Vagina (tissue), 2 donors: ENCODE data around the gene FAM120B.

Experiments
- POLR2AphosphoS5 ChIP-seq, 2 donors: sonication (generic); formaldehyde crosslinking; IDR thresholded peaks; one replicate each; pipeline ENCODE4 v1.9.0; 2017; ENCODE audit warnings: antibody characterized with exemption in 2 of 2, mild to moderate bottlenecking in 2 of 2, low read depth in 1 of 2; ENCODE audit not compliant: insufficient read depth in 1 of 2
- TF ChIP-seq, protein P1 (sequence below), 3 experiments: fragments of 450-650 bp in 2 of 3; fragments of 200-600 bp in 1 of 3; sonication (generic) in 1 of 3; IDR thresholded peaks; one replicate each; pipeline ENCODE4 v1.5.1; 2017 to 2019; ENCODE audit warnings: antibody characterized with exemption in 3 of 3, mild to moderate bottlenecking in 2 of 3, moderate library complexity in 2 of 3

DNA sequence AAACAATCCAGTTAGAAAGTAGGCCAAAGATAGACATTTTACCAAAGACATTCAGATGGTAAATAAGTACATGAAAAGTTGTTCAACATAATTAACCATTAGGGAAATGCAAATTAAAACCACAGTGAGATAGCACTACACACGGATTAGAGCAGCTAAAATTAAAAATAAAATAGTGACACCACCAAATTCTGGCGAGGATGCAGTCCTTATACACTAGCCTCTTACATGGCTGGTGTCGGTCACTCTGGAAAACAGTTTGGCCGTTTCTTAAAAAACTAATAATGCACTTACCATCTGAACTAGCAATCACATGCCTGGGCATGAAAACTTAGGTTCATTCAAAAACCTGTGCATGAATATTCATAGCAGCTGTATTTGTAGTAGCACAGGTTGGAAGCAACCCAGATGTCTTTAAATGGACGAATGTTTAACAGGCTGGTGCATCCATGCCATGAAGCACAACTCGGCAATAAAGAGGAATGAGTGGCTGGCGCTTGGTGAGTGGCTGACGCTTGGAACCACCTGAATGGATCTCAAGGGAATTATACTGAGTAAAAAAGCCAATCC is 77.0 kb downstream of the FAM120B start:
- TF ChIP-seq POLR2AphosphoS5 (IDR thresholded peaks at IDR 0.05; ENCODE audit: insufficient read depth in 1 of 2, low read depth in 1 of 2), result no peak
- TF ChIP-seq, protein P1, sequence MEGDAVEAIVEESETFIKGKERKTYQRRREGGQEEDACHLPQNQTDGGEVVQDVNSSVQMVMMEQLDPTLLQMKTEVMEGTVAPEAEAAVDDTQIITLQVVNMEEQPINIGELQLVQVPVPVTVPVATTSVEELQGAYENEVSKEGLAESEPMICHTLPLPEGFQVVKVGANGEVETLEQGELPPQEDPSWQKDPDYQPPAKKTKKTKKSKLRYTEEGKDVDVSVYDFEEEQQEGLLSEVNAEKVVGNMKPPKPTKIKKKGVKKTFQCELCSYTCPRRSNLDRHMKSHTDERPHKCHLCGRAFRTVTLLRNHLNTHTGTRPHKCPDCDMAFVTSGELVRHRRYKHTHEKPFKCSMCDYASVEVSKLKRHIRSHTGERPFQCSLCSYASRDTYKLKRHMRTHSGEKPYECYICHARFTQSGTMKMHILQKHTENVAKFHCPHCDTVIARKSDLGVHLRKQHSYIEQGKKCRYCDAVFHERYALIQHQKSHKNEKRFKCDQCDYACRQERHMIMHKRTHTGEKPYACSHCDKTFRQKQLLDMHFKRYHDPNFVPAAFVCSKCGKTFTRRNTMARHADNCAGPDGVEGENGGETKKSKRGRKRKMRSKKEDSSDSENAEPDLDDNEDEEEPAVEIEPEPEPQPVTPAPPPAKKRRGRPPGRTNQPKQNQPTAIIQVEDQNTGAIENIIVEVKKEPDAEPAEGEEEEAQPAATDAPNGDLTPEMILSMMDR (IDR thresholded peaks at IDR 0.05), result no peak
